Measurements from ENCODE around the gene TBPL1. TPM values are rescaled to one million over a fixed set of nuclear protein-coding genes. Genes with fewer than 3 reads are reported as not detected.

The TBPL1 gene
- total RNA-seq = 12.0 and 14.7 TPM in 2 replicates

DNA sequence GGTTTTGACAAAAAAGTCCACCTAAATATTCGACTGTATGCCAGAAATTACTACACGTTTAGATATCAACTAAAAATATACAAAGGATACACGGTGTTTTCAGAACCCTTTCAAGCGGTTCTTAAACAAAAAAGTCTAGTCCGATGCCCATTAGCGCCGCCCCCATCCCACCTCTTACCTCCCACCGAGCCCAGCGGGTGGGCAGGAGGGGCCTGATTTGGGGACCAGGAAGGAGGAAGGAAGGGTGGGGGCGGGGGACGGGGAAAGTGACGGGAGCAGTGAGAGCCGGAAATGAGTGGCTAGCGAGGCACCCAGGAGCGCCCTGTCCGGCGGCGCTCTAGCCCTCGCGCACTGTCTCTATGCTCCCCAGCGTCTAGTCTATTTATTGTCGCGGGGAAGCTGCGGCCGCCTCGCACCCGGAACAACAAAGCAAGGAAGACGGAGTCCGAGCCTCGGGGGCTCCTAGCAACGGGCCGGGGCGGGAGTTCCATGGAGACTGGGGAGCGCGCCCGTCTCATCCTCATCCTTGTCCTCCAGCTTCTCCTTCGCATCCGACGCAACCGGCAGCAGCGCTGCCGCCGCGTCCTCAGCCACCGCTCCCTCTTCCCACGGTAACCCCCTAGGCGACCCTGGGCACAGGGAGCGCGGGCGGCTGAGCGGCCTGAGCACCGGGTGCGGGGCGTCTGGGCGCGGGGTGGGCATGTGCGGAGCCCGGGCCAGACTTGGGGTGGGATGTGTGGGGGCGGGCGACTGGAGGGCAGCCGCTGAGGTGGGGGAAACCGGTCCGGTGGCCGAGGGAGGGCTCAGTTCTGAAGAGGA, at the start of gene TBPL1:
Gene TBPL1 (plus strand): TSS at position 410 of the 819 bp plus-strand sequence. CDS start 26,902 bp downstream, outside the sequence.

Other genes with a start within 250 kb of the TBPL1 start
- gene TCF21, start 64.1 kb upstream of the TBPL1 start, total RNA-seq = under 0.01 TPM in 1 of 2 replicates, not detected in the other
- gene SLC2A12, start 99.4 kb downstream of the TBPL1 start, total RNA-seq = 1.3 and 1.9 TPM in 2 replicates

Data from tracheal epithelial cell (primary cell).